SK-MEL-5 (cell line): ENCODE measurements around the gene PLSCR1. TPM values are rescaled to one million over a fixed set of nuclear protein-coding genes. Genes with fewer than 3 reads are reported as not detected.

Source experiments
- DNase-seq: peaks from one replicate; pipeline ENCODE4 v3.0.0-alpha.2; 2016; ENCODE audit warnings: low read depth, low spot score
- in situ Hi-C: cut with HindIII; loops from 2 replicates; pipeline ENCODE4 v1.10.0; 2016; ENCODE audit warnings: low sequenced_read_pairs, high pct_unique_total_duplicates, low pct_unique_long_range_greater_than_20kb
- small RNA-seq, 2 experiments: library from RNA; depleted of rRNA; stranded (forward); fragments of <200 nt; gene quantifications; one replicate each; pipeline ENCODE3, GENCODE V24; 2014
- total RNA-seq: library from RNA; depleted of rRNA; stranded (reverse); fragments of >200 nt; shearing (Covaris generic); gene quantifications from 2 replicates; pipeline ENCODE4 v1.2.3, GENCODE V29; 2014; rRNA removed

Gene PLSCR1
- total RNA-seq, 1 experiment from 2014 or later: 367 TPM

DNA sequence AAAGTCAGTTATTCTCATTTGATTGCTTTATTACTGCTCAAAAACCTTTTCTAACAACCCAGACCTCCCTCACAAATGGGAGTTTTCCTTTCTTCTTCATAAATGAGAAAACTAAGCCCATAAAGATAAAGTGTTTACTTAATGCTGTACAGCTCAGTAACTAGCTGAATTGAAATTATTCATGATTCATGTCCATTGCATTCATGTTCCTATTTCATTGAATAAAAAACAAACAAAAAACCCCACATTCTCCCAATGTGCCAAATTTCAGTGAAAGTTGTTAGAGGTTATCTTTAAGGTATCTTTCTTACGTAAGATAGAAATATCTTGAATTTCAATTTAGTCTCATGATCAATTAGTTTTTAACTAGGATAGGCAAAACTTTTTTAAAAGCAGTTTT lies 77.8 kb downstream of the PLSCR1 start:
- in situ Hi-C loops: no loop called here
- no peak for DNase-seq

DNA sequence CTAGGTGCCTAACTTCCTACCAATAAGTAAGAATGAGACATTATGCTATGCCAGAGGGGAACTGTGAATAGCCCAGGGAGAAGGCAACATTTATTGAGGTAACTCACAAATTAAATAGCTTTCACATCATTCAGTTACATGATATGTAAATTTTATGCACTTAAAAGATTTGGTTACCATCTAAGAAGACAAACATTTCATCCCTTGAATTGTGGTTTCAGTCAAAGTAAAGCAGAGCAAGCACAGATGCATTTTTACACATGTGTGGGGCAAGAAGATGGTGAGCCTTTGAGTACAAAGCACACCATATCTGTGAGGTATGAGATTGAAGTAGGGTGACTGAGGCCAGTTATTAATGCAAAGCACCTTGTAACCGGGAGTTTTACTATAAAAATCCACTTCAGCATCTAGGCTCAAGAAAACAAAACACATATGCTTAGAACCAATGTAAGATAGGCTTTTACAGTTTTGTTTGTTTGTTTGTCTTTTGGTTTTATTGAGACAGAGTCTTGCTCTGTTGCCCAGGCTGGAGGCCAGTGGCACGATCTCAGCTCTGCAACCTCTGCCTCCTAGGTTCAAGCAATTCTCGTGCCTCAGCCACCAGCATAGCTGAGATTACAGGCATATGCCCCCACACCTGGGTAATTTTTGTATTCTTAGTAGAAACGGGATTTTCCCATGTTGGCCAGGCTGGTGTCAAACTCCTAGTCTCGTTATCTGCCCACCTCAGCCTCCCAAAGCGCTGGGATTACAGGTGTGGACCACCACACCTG lies 78.5 kb downstream of the PLSCR1 start:
- in situ Hi-C loops: no loop called here
- DNase-seq: no peak

Small RNA genes within 50 kb of the gene (small RNA-seq; reads per million reads assigned to genes)
- gene RNU6-428P: 0 reads per million in 2 experiments

Other genes with a start within 250 kb of the PLSCR1 start
- gene PLSCR2, start 75.0 kb downstream of the PLSCR1 start, total RNA-seq: not detected in 2 replicates
- not detected in 2 replicates for gene PLSCR5, start 60.7 kb upstream of the PLSCR1 start, total RNA-seq